MM.1S (cell line): ENCODE results near the gene LILRB3.
"Not testable (repeated sequence)": the region's sequence is repeated elsewhere in the genome, so short reads cannot be mapped to it uniquely, and the experiment has no call there.

Experiments
- DNase-seq: peaks from one replicate; pipeline ENCODE4 v3.0.0-alpha.2; 2015
- H2AFZ ChIP-seq: fragments of 300-600 bp; sonication (generic); 2 replicates; pipeline ENCODE4 v1.6.0; 2016; ENCODE audit warnings: antibody characterized with exemption, low read length
- H3F3A ChIP-seq: fragments of 300-600 bp; sonication (generic); 2 replicates; pipeline ENCODE4 v1.6.1; 2016; ENCODE audit warnings: mild to moderate bottlenecking, antibody characterized with exemption, low read length, moderate library complexity, mixed read lengths; ENCODE audit not compliant: insufficient read depth
- H3K27ac ChIP-seq: fragments of 300-600 bp; sonication (generic); 2 replicates; pipeline ENCODE4 v1.5.1; 2016; ENCODE audit warnings: mild to moderate bottlenecking, low read length
- H3K27me3 ChIP-seq: fragments of 300-600 bp; sonication (generic); replicated peaks from 2 replicates; pipeline ENCODE4 v1.6.0; 2016; ENCODE audit warnings: low read length; ENCODE audit not compliant: insufficient read depth
- H3K36me3 ChIP-seq: fragments of 300-600 bp; sonication (generic); replicated peaks from 2 replicates; pipeline ENCODE4 v1.6.1; 2016; ENCODE audit warnings: mild to moderate bottlenecking, low read length, mixed read lengths; ENCODE audit not compliant: insufficient read depth
- H3K4me1 ChIP-seq: fragments of 300-600 bp; sonication (generic); 2 replicates; pipeline ENCODE4 v1.6.1; 2016; ENCODE audit warnings: low read length, mixed read lengths
- H3K4me2 ChIP-seq: fragments of 300-600 bp; sonication (generic); 2 replicates; pipeline ENCODE4 v1.6.0; 2016; ENCODE audit warnings: low read depth, low read length
- H3K4me3 ChIP-seq: fragments of 300-600 bp; sonication (generic); 2 replicates; pipeline ENCODE4 v1.5.1; 2016; ENCODE audit warnings: low read length, mixed read lengths
- H3K79me2 ChIP-seq: fragments of 300-600 bp; sonication (generic); 2 replicates; pipeline ENCODE4 v1.6.1; 2016; ENCODE audit warnings: mixed run types, low read length, mixed read lengths
- H3K9ac ChIP-seq: fragments of 300-600 bp; sonication (generic); 2 replicates; pipeline ENCODE4 v1.6.1; 2016; ENCODE audit warnings: low read length, mixed read lengths
- H3K9me2 ChIP-seq: fragments of 300-600 bp; sonication (generic); replicated peaks from 2 replicates; pipeline ENCODE4 v1.6.1; 2016; ENCODE audit warnings: mild to moderate bottlenecking, low read length, mixed read lengths; ENCODE audit not compliant: insufficient read depth
- H3K9me3 ChIP-seq: fragments of 300-600 bp; sonication (generic); replicated peaks from 2 replicates; pipeline ENCODE4 v1.6.1; 2016; ENCODE audit warnings: mild to moderate bottlenecking, low read length, mixed read lengths; ENCODE audit not compliant: insufficient read depth
- H4K20me1 ChIP-seq: fragments of 300-600 bp; sonication (generic); 2 replicates; pipeline ENCODE4 v1.6.1; 2016; ENCODE audit warnings: mild to moderate bottlenecking, low read length, moderate library complexity, mixed read lengths; ENCODE audit not compliant: insufficient read depth
- EZH2 ChIP-seq: fragments of 300-600 bp; sonication (generic); optimal IDR thresholded peaks from 2 replicates; pipeline ENCODE3; 2017; ENCODE audit warnings: low read depth, mild to moderate bottlenecking, antibody characterized with exemption, low read length, mixed read lengths
- EZH2phosphoT487 ChIP-seq: fragments of 300-600 bp; sonication (generic); IDR thresholded peaks from 2 replicates; pipeline ENCODE4 v1.6.1; 2018; ENCODE audit warnings: antibody characterized with exemption, low read length
- TF ChIP-seq, protein P1 (sequence below): fragments of 300-600 bp; sonication (generic); IDR thresholded peaks from 2 replicates; pipeline ENCODE4 v1.5.1; 2016; ENCODE audit warnings: antibody characterized with exemption, low read length, mixed read lengths

LILRB3 gene

DNA sequence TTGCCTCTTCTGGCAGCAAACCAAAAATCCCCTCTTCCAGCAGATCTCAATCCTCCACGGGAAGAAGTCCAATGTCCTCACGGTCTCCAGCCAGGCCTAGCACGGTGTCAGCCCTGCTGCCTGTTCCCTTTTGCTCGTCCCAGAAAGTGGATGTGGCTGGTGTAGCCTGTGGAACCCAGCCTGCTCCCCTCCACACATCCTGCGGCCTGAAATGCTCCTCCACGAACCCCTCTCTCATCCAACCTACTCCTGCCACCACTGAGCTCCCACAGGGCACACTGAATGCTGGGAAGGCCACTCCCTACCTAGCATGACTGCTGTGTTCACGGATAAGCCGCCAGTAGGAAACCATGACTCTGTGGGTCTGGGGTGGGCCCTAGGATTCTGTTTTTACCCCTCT, 36.5 kb downstream of the LILRB3 start:
- Histone ChIP-seq H4K20me1 (no peaks in the 10 kb centered on the region), H3K4me3 (no peak overlapping the region), H3K36me3 (no peaks in the 10 kb centered on the region), H2AFZ (no peak overlapping the region), H3F3A (no peaks in the 10 kb centered on the region), H3K4me2 (no peak overlapping the region), H3K9me2 (no peaks in the 10 kb centered on the region), H3K27me3 (no peaks in the 10 kb centered on the region), H3K9ac (no peak overlapping the region), H3K27ac (no peak overlapping the region), H3K4me1 (peaks cover 6% of the 10 kb centered on the region; the same call in 1 of the 2 replicates), H3K9me3 (no peaks in the 10 kb centered on the region), H3K79me2 (peaks cover 11% of the 10 kb centered on the region)
- TF ChIP-seq EZH2 (no peak), EZH2phosphoT487 (no peak)
- TF ChIP-seq, protein P1, sequence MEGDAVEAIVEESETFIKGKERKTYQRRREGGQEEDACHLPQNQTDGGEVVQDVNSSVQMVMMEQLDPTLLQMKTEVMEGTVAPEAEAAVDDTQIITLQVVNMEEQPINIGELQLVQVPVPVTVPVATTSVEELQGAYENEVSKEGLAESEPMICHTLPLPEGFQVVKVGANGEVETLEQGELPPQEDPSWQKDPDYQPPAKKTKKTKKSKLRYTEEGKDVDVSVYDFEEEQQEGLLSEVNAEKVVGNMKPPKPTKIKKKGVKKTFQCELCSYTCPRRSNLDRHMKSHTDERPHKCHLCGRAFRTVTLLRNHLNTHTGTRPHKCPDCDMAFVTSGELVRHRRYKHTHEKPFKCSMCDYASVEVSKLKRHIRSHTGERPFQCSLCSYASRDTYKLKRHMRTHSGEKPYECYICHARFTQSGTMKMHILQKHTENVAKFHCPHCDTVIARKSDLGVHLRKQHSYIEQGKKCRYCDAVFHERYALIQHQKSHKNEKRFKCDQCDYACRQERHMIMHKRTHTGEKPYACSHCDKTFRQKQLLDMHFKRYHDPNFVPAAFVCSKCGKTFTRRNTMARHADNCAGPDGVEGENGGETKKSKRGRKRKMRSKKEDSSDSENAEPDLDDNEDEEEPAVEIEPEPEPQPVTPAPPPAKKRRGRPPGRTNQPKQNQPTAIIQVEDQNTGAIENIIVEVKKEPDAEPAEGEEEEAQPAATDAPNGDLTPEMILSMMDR = no peak
- DNase-seq = no peak

GRCh38 chr19:54183431-54183830, 39.4 kb downstream of the LILRB3 start:
- H2AFZ ChIP-seq = no peak overlapping the region
- no peaks in the 10 kb centered on the region for H3K9me3 ChIP-seq
- no peaks in the 10 kb centered on the region for H3K36me3 ChIP-seq
- H3K9me2 ChIP-seq = no peaks in the 10 kb centered on the region
- H3K27ac ChIP-seq = no peak overlapping the region
- H3K9ac ChIP-seq = no peak overlapping the region
- peaks cover 4% of the 10 kb centered on the region; the same call in 1 of the 2 replicates for H3K4me1 ChIP-seq
- H4K20me1 ChIP-seq = no peaks in the 10 kb centered on the region
- no peaks in the 10 kb centered on the region for H3F3A ChIP-seq
- peaks cover 5% of the 10 kb centered on the region for H3K79me2 ChIP-seq
- no peaks in the 10 kb centered on the region for H3K27me3 ChIP-seq
- TF ChIP-seq, protein P1 = no peak
- TF ChIP-seq EZH2phosphoT487 (no peak), EZH2 (no peak)
- H3K4me3 ChIP-seq = no peak overlapping the region
- H3K4me2 ChIP-seq = no peak overlapping the region
- DNase-seq = no peak

DNA sequence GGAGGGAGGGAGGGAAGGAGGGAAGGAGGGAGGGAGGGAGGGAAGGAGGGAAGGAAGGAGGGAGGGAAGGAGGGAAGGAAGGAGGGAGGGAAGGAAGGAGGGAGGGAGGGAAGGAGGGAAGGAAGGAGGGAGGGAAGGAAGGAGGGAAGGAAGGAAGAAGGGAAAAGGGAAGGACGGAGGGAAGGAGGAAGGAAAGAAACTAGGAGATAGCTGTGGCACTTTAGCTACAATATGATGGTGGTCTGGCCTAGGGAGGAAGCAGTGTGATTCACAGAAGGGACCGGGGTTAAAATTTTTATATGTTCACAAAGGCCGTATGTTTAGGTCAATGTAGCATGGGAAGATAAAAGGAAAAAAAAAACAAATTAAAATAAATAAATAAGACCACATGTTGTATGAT, 40.9 kb downstream of the LILRB3 start:
- not testable (repeated sequence) for H4K20me1 ChIP-seq, H3K9ac ChIP-seq, H3K4me2 ChIP-seq, H3K4me1 ChIP-seq, H3K9me3 ChIP-seq, H2AFZ ChIP-seq, DNase-seq, H3K9me2 ChIP-seq, H3F3A ChIP-seq, H3K79me2 ChIP-seq, H3K4me3 ChIP-seq, H3K27me3 ChIP-seq, H3K36me3 ChIP-seq, H3K27ac ChIP-seq

GRCh38 chr19:54180691-54181091, 42.1 kb downstream of the LILRB3 start:
- Histone ChIP-seq H3K27ac (no peak overlapping the region), H3K27me3 (no peaks in the 10 kb centered on the region), H3K9me2 (no peaks in the 10 kb centered on the region), H3K4me2 (no peak overlapping the region), H3K36me3 (no peaks in the 10 kb centered on the region), H3F3A (no peaks in the 10 kb centered on the region), H2AFZ (no peak overlapping the region), H4K20me1 (no peaks in the 10 kb centered on the region), H3K9me3 (no peaks in the 10 kb centered on the region), H3K4me3 (no peak overlapping the region), H3K9ac (no peak overlapping the region), H3K79me2 (no peaks in the 10 kb centered on the region), H3K4me1 (no peaks in the 10 kb centered on the region)
- TF ChIP-seq, protein P1 = no peak
- TF ChIP-seq EZH2 (no peak), EZH2phosphoT487 (no peak)
- no peak for DNase-seq
